ENCODE measurements around the gene UPF3B.

- TF ChIP-seq CTCF (IDR thresholded peaks at IDR 0.05; ENCODE audit: insufficient read depth, low read length, poor library complexity, severe bottlenecking) (no peak), EZH2phosphoT487 (conservative IDR thresholded peaks at IDR 0.05; ENCODE audit: low read length) (no peak)
These were observed 36.5 kb downstream of the UPF3B start for GRCh38 chrX:119816300-119816699.
